ENCODE data around the gene SDR9C7. TPM values are rescaled to one million over a fixed set of nuclear protein-coding genes. Genes with fewer than 3 reads are reported as not detected.
"Not testable (repeated sequence)": the region's sequence is repeated elsewhere in the genome, so short reads cannot be mapped to it uniquely, and the experiment has no call there.

Gene SDR9C7
- total RNA-seq, 2 experiments from 2014 or later, result not detected

DNA sequence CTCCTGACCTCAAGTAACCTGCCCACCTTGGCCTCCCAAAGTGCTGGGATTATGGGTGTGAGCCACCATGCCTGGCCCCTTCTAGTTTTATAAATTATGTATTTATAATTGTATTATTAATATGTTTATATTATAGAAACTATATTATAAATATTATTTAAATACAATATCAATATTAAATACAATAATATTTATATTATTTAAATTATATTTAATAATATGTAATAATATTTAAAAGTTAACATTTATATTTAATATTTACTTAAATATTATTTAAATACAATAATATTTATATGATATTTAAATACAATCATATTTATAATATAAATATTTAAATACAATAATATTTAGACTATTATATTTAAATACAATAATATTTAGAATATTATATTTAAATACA, 20.0 kb downstream of the SDR9C7 start:
- CTCF ChIA-PET, result no interaction called here
- H3K9me3 ChIP-seq (ENCODE audit: control insufficient read depth in 1 of 2, insufficient read depth in 1 of 2, low read length in 2 of 2), result peaks cover 6 to 12% of the 10 kb centered on the region in 2 experiments
- Mint-ChIP-seq H3K36me3 (ENCODE audit: low read depth) (no peaks in the 10 kb centered on the region), H3K9me3 (no peaks in the 10 kb centered on the region), H3K4me3 (no peak overlapping the region), H3K27me3 (peaks cover 13% of the 10 kb centered on the region), H3K27ac (no peak overlapping the region), H3K4me1 (ENCODE audit: low read depth) (no peaks in the 10 kb centered on the region)
- no peak overlapping the region for H3K4me3 ChIP-seq (ENCODE audit: low read length)
- H3K27ac ChIP-seq (ENCODE audit: low read depth in 1 of 2, low read length in 2 of 2), result no peak overlapping the region
- peaks cover 0 to 13% of the 10 kb centered on the region in 2 experiments for H3K27me3 ChIP-seq (ENCODE audit: control insufficient read depth in 1 of 2, insufficient read depth in 2 of 2, low read length in 2 of 2)
- H3K4me1 ChIP-seq (ENCODE audit: insufficient read depth, low read length), result no peaks in the 10 kb centered on the region
- no peak for DNase-seq
- POLR2A ChIA-PET, result no interaction called here
- intact Hi-C loops (cut with DNase I, micrococcal nuclease), result no loop called here
- no peak for ATAC-seq (ENCODE audit: poor library complexity)
- no peaks in the 10 kb centered on the region for H3K36me3 ChIP-seq (ENCODE audit: insufficient read depth, low read length)
- no peak for TF ChIP-seq CTCF (IDR thresholded peaks at IDR 0.05)

DNA sequence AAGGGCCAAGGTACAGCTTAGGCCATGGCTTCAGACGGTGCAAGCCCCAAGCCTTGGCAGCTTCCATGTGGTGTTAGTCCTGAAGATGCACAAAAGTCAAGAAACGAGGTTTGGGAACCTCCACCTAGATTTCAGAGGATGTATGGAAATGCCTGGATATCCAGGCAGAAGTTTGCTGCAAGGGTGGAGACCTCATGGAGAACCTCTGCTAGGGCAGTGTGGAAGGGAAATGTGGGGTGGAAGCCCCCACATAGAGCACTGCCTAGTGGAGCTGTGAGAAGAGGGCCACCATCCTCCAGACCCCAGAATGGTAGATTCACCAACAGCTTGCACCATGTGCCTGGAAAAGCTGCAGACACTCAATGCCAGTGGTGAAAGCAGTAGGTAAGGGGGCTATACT, 24.8 kb downstream of the SDR9C7 start:
- H3K9me3 Mint-ChIP-seq; H3K36me3 ChIP-seq (ENCODE audit: insufficient read depth, low read length); H3K4me1 ChIP-seq (ENCODE audit: insufficient read depth, low read length); H3K27me3 ChIP-seq (ENCODE audit: control insufficient read depth in 1 of 2, insufficient read depth in 2 of 2, low read length in 2 of 2); H3K4me3 Mint-ChIP-seq; H3K27ac ChIP-seq (ENCODE audit: low read depth in 1 of 2, low read length in 2 of 2); intact Hi-C loops (cut with DNase I, micrococcal nuclease); H3K4me1 Mint-ChIP-seq (ENCODE audit: low read depth); CTCF ChIA-PET; H3K36me3 Mint-ChIP-seq (ENCODE audit: low read depth); ATAC-seq (ENCODE audit: poor library complexity); H3K4me3 ChIP-seq (ENCODE audit: low read length); H3K27ac Mint-ChIP-seq; POLR2A ChIA-PET; DNase-seq: not testable (repeated sequence)
- H3K9me3 ChIP-seq (ENCODE audit: control insufficient read depth in 1 of 2, insufficient read depth in 1 of 2, low read length in 2 of 2), result peaks cover 16 to 20% of the 10 kb centered on the region in 2 experiments
- peaks cover 13% of the 10 kb centered on the region for H3K27me3 Mint-ChIP-seq

DNA sequence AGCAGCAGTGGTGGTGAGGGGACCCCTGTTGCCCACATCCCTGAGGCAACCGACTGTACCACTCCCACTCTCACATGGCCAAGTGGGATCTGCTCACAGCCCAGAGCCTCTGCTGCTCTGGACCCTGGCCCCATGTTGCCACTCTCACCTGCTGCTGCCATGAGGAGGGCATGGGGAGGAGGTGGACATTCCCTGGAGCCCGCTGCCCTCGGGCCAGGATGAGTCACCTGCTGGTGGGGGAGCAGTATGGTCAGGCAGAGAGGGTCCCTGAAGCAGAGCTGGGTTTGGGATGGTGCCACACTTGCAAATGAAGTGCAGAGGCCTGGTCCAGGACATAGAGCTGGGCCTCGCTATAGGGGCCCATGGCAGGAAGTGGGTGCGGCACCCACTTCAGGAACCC, 26.1 kb downstream of the SDR9C7 start:
- no peaks in the 10 kb centered on the region for H3K4me1 Mint-ChIP-seq (ENCODE audit: low read depth)
- DNase-seq (no peak), ATAC-seq (ENCODE audit: poor library complexity) (no peak)
- POLR2A ChIA-PET, result no interaction called here
- no peaks in the 10 kb centered on the region for H3K36me3 Mint-ChIP-seq (ENCODE audit: low read depth)
- H3K27me3 Mint-ChIP-seq, result peaks cover 13% of the 10 kb centered on the region
- H3K4me1 ChIP-seq (ENCODE audit: insufficient read depth, low read length), result no peaks in the 10 kb centered on the region
- intact Hi-C loops (cut with DNase I, micrococcal nuclease), result no loop called here
- H3K9me3 ChIP-seq (ENCODE audit: control insufficient read depth in 1 of 2, insufficient read depth in 1 of 2, low read length in 2 of 2), result peaks cover 16 to 22% of the 10 kb centered on the region in 2 experiments
- no peaks in the 10 kb centered on the region for H3K36me3 ChIP-seq (ENCODE audit: insufficient read depth, low read length)
- no peak overlapping the region for H3K4me3 Mint-ChIP-seq
- no peaks in the 10 kb centered on the region for H3K27me3 ChIP-seq (ENCODE audit: control insufficient read depth in 1 of 2, insufficient read depth in 2 of 2, low read length in 2 of 2)
- H3K9me3 Mint-ChIP-seq, result no peaks in the 10 kb centered on the region
- TF ChIP-seq CTCF (IDR thresholded peaks at IDR 0.05), result no peak
- H3K27ac ChIP-seq (ENCODE audit: low read depth in 1 of 2, low read length in 2 of 2), result no peak overlapping the region
- H3K4me3 ChIP-seq (ENCODE audit: low read length), result no peak overlapping the region
- CTCF ChIA-PET, result no interaction called here
- H3K27ac Mint-ChIP-seq, result no peak overlapping the region

DNA sequence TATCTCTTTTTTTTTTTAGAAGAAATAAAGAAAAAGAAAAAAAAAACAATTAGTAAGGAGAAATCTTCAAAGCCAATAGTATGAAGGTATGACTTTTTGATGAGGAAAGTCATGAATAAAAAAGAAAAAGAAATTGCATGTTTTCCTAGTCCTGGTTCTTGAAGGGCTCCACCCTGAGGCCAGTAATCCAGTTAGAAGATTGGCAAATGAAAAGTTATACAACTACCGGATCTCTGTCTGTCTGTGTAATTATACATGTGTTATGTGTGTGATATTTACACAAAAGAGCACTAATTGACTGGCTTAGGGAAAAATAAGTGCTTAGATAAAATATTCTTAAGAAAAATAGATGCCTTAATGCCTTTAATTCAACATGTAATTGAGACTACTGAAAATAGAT, 28.4 kb downstream of the SDR9C7 start:
- no peak overlapping the region for H3K27ac ChIP-seq (ENCODE audit: low read depth in 1 of 2, low read length in 2 of 2)
- POLR2A ChIA-PET, result no interaction called here

More for the DNA sequence above, 28.4 kb downstream of the SDR9C7 start:
- no peak for DNase-seq
- Histone ChIP-seq H3K4me3 (ENCODE audit: low read length) (no peak overlapping the region), H3K9me3 (ENCODE audit: control insufficient read depth in 1 of 2, insufficient read depth in 1 of 2, low read length in 2 of 2) (peaks cover 29 to 36% of the 10 kb centered on the region in 2 experiments), H3K27me3 (ENCODE audit: control insufficient read depth in 1 of 2, insufficient read depth in 2 of 2, low read length in 2 of 2) (no peaks in the 10 kb centered on the region), H3K4me1 (ENCODE audit: insufficient read depth, low read length) (no peaks in the 10 kb centered on the region), H3K36me3 (ENCODE audit: insufficient read depth, low read length) (no peaks in the 10 kb centered on the region)
- peaks cover 5% of the 10 kb centered on the region for H3K9me3 Mint-ChIP-seq
- H3K27ac Mint-ChIP-seq, result no peak overlapping the region
- no peak for ATAC-seq (ENCODE audit: poor library complexity)
- CTCF ChIA-PET, result no interaction called here
- no peaks in the 10 kb centered on the region for H3K36me3 Mint-ChIP-seq (ENCODE audit: low read depth)
- TF ChIP-seq CTCF (IDR thresholded peaks at IDR 0.05), result no peak
- H3K4me1 Mint-ChIP-seq (ENCODE audit: low read depth), result no peaks in the 10 kb centered on the region
- intact Hi-C loops (cut with DNase I, micrococcal nuclease), result no loop called here
- peaks cover 5% of the 10 kb centered on the region for H3K27me3 Mint-ChIP-seq
- H3K4me3 Mint-ChIP-seq, result no peak overlapping the region

All from CD4-positive, alpha-beta T cell (primary cell).